HG02870 (cell line): Measurements from ENCODE around the gene BMPR2.
"Not testable (repeated sequence)": the region's sequence is repeated elsewhere in the genome, so short reads cannot be mapped to it uniquely, and the experiment has no call there.

Experiments used
- ATAC-seq: cut with Tn5 transposase; IDR thresholded peaks from one replicate; pipeline ENCODE4 v1.9.1; 2021; ENCODE audit warnings: mild to moderate bottlenecking, moderate library complexity; ENCODE audit not compliant: unreplicated experiment

BMPR2 gene

DNA sequence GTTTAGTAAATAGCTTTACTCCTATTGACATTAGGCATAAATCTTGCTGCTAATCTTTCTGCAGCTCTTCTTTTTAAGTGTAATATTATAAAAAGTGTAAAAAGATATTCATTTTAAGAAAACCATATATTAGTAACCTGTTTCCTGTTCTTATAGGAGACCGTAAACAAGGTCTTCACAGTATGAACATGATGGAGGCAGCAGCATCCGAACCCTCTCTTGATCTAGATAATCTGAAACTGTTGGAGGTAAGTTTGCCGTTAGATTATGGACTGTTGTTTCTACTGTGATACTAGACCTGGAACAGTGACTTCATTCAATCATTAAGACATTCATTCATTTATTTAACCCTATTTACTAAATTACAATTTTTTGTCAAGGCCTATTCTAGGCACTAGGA, 138.6 kb downstream of the BMPR2 start:
- ATAC-seq: no peak

DNA sequence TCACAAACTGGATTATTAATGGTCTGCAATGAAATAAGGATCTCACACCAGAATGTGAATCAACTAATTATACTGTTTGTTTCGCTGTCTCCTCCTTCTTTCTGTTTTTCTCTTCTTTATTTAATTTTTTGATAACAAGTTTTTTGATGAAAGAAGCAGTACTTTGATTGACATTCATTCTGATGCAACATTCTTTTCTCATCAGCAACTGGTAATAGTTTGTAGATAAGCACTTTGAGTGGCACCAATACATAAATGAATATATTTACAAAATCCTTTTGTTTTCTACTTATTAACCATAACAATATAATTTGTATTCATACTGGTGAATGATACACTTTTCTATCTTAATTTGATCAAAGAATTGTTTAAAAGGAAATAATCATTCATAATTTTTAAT, 143.3 kb downstream of the BMPR2 start:
- no peak for ATAC-seq

GRCh38 chr2:202521470-202521869, 145.3 kb downstream of the BMPR2 start:
- ATAC-seq: no peak

DNA sequence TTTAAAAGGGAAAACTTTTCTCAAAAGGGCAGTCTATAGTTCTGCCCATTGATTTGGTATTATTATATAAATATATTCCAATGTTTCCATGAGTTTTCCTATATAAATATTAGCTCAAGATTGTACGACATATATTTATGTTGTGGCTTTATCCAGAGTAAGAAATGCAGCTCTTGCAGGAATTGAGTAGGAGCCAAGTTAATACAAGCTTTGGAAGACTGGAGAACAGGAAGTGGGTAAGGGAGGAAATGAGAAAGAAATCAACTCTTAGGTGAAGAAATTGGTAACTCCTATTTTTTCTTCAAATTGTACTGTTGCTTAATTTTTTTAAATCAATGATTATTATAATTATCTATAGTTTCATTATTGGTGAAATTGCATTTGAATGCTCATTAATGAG, 153.3 kb downstream of the BMPR2 start:
- ATAC-seq: no peak

GRCh38 chr2:202530038-202530437, 153.9 kb downstream of the BMPR2 start:
- ATAC-seq: no peak

- ATAC-seq: not testable (repeated sequence)
Measured at GRCh38 chr2:202535290-202535689, 159.2 kb downstream of the BMPR2 start.

- ATAC-seq: no peak
Measured at GRCh38 chr2:202541137-202541536, 165.0 kb downstream of the BMPR2 start.

- no peak for ATAC-seq
Measured at GRCh38 chr2:202542142-202542541, 166.0 kb downstream of the BMPR2 start.

- peak; percentile 66 for ATAC-seq
Measured at GRCh38 chr2:202545523-202545922, 169.4 kb downstream of the BMPR2 start.

GRCh38 chr2:202545931-202546330, 169.8 kb downstream of the BMPR2 start:
- no peak for ATAC-seq

- not testable (repeated sequence) for ATAC-seq
Measured at GRCh38 chr2:202546499-202547141, 170.5 kb downstream of the BMPR2 start.

DNA sequence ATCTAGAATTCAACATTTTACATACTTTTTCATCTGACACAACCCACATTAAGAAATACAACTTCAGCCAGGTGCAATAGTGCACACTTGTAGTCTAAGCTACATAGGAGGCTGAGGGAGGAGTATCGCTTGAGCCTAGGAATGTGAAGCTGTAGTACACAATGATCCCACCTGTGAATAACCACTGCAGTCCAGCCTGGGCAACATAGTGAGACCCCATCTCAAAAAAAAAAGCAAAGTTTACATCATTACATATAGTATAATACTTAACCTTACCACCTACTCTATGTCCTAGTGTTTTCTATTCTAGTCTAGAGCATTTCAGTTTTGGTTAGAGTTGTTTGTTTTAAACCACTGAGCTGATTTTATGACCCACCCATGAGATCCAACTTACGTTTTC, 172.1 kb downstream of the BMPR2 start:
- ATAC-seq: no peak

DNA sequence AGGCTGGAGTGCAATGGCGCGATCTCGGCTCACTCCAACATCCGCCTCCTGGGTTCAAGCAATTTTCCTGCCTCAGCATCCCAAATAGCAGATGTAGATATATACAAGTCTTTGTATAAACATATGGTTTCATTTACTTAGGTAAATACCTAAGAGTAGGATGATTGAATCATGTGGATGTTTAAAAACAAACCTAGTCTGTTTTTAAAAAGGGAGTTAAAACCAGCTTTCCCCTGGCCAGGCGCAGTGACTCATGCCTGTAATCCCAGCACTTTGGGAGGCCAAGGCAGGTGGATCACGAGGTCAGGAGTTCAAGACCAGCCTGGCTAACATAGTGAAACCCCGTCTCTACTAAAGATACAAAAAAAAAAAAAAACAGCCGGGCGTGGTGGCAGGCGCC, 174.9 kb downstream of the BMPR2 start:
- not testable (repeated sequence) for ATAC-seq

DNA sequence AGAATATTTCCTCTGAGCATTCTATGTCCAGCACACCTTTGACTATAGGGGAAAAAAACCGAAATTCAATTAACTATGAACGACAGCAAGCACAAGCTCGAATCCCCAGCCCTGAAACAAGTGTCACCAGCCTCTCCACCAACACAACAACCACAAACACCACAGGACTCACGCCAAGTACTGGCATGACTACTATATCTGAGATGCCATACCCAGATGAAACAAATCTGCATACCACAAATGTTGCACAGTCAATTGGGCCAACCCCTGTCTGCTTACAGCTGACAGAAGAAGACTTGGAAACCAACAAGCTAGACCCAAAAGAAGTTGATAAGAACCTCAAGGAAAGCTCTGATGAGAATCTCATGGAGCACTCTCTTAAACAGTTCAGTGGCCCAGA, 179.2 kb downstream of the BMPR2 start:
- ATAC-seq: no peak

DNA sequence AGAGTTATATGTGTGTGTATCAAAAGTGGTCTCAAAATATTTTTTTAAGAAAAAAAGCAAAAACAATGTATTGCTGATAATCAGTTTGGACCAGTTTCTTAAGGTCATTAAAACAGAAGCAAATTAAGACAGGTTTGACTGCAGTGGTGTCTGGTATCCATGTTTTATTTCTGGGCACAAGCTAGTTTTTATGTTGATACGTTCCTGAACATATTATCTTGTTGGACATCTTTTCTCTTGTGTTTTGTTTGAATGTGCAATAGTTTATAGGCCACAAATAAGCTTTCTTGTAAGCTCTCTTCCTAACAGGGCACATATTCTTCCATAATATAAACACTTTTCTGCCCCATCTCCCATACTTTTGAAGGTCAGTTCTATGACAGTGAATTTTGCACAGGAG, 184.1 kb downstream of the BMPR2 start:
- no peak for ATAC-seq

DNA sequence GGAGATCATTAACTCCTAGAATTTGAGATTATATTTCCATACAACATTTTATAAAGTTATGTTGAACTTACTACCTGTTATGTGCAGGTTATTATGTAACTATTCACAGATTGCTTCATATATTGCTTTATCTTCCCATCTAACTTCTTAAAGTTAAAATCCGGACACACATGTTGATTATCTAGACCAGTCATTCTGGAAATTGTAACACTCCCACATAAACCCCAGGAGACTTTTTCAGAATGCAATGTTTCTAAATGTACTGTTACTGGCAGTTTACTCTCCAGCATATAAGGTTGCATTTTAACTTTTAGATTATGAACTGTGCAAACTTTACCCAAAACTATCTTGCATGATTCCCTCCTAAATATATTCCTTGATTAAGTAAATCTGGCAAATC, 188.1 kb downstream of the BMPR2 start:
- ATAC-seq: no peak

- ATAC-seq: no peak
Measured at GRCh38 chr2:202566286-202566685, 190.2 kb downstream of the BMPR2 start.

DNA sequence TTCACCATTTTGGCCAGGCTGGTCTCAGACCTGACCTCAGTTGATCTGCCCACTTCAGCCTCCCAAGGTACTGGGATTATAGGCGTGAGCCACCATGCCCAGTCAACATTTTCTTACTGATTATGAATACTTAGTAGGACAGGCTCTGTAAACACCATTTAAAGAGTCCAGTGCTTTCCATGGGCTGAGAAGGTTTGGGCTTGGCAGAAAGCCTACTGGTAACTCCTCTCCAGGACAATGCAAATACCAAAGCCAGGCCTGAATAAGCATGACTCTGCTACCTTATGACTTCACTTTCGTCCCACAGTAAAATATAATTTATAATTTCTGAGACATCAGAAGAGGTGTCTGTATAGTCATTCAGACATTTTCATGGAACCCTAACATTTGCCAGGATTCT, 198.4 kb downstream of the BMPR2 start:
- ATAC-seq: no peak

DNA sequence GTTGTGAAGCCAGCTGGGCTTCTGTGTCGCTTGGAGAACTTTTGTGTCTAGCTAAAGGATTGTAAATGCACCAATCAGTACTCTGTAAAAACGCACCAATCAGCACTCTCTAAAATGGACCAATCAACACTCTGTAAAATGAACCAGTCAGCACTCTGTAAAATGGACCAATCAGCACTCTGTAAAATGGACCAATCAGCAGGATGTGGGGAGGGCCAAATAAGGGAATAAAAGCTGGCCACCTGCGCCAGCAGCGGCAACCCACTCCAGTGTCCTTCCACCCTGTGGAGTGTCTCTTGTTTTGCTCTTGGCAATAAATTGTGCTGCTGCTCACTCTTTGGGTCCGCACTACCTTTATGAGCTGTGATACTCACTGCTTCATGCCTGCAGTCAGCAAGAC, 199.1 kb downstream of the BMPR2 start:
- ATAC-seq: not testable (repeated sequence)

DNA sequence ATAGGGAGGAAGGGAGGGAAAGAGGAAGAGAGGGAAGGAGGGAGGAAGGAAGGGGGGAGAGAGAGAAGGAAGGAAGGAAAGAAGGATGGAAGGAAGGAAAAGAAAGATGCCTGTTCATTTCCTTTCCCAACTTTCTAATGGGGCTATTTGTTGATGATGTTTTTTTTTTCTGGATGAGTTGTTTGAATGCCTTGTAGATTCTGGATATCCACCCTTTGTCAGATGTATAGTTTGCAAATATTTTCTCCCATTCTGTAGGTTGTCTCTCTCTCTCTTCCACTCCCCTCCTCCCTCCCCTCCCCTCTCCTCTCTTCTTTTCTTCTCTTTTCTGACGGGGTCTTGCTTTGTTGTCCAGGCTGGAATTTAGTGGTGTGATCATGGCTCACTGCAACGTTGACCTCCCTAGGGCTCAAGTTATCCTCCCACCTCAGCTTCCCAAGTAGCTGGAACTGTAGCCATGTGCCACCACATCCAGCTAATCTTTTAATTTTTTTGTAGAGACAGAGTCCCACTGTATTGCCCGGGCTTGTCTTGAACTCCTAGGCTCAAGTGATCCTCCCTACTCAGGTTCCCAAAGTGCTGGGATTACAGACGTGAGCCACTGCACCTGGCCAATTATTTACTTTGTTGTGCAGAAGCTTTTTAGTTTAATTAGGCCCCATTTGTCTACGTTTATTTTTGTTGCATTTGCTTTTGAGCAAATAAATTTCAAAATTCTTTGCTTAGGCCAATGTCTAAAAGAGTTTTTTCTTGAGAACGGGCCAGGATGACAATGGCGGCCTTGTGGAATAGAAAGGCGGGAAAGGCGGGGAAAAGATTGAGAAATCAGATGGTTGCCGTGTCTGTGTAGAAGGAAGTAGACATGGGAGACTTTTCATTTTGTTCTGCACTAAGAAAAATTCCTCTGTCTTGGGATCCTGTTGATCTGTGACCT, 201.4 kb downstream of the BMPR2 start:
- no peak for ATAC-seq

GRCh38 chr2:202582846-202583245, 206.7 kb downstream of the BMPR2 start:
- not testable (repeated sequence) for ATAC-seq

DNA sequence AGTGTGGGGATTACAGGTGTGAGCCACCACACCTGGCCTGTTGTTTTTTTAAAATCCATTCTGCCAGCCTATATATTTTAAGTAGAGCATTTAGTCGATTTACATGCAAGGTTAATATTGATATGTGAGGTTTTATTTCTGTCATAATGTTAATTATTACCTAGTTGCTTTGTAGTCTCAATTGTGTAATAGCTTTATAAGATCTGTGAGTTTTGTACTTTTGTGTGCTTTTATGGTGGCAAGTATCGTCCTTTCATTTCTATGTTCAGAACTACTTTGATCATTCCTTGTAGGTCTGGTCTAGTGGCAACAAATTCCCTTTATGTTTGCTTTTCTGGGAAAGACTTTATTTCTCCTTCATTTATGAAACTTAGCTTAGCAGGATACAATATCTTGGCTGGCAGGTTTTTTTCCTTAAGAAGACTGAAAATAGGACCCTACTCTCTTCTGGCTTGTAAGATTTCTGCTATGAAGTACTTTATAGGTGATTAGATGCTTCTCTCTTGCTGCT, 207.6 kb downstream of the BMPR2 start:
- ATAC-seq: no peak
